NK-92 treated with Interleukin-12 subunit alpha and Interleukin-12 subunit beta, amount 100 ng/mL, for 24 hours (cell line): ENCODE measurements around the gene CABCOCO1.
"Not testable (repeated sequence)": the region's sequence is repeated elsewhere in the genome, so short reads cannot be mapped to it uniquely, and the experiment has no call there.

Experiments
- DNase-seq: peaks from one replicate; lab custom pipeline; 2025; lab: John Stamatoyannopoulos, UW

Gene CABCOCO1

DNA sequence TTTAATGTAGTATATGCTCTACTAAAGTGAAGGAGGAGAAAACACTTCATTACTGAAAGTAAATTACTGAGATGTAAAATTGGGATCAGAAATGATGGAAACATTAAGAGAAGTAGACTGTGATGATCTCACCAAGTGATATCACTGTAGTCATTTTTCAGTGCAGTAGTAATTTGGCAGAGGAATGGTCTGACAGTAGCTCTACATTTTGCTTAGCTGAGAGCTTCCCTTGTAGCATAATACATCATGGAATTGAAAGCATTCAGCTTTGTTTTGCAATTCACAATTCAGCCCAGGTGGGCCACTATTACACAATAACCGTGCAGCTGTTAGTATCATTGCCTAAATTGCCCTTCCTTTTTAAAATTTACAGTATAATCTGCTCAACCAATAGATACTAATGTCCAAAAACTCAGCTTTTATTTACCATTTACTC lies 19.4 kb upstream of the CABCOCO1 start:
- no peak for DNase-seq

- DNase-seq, result no peak
Measured at GRCh38 chr10:61653699-61654098, 9.0 kb upstream of the CABCOCO1 start.

- DNase-seq, result no peak
Measured at GRCh38 chr10:61655335-61655851, 7.3 kb upstream of the CABCOCO1 start.

DNA sequence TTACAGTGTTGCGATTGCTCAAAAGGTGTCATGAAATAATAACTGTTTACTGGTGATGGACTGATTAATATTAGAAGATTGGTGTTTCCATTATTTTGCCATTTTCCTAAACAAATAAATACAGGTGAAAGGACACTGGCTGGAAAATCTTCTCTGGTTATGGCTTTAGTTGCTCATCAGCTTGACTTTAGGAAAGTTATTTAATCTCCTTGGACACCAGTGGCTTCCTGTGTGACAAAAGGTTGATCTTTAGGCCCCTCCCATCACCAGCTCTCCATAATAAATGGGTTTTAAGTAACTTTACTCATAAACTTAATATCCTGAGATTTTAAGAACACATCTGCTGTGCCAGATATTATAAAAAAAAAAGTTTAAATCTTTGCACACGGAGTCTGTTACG lies 737 bp downstream of the CABCOCO1 start:
- no peak for DNase-seq

GRCh38 chr10:61664985-61665384 lies 2.3 kb downstream of the CABCOCO1 start:
- DNase-seq, result no peak

- DNase-seq, result no peak
Measured at GRCh38 chr10:61669161-61669725, 6.5 kb downstream of the CABCOCO1 start.

DNA sequence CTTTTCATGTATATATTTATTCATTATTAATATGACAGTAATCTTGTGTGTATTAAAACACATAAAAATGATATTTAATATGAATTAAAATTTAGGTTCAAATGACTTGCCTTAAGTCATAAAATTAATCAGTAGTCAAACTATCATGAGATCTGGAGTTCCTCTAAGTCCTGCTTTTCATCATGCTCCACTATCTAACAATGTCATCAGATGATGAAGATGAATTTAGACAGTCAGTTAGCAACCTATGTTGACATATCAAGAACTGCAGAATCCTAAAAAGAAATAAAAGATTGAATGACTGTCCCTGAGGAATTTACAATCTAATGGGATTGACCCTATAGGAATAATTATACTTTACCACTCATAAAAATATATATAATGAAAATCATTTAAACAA lies 7.1 kb downstream of the CABCOCO1 start:
- no peak for DNase-seq

- no peak for DNase-seq
Measured at GRCh38 chr10:61673360-61673759, 10.6 kb downstream of the CABCOCO1 start.

- no peak for DNase-seq
Measured at GRCh38 chr10:61682323-61682722, 19.6 kb downstream of the CABCOCO1 start.

DNA sequence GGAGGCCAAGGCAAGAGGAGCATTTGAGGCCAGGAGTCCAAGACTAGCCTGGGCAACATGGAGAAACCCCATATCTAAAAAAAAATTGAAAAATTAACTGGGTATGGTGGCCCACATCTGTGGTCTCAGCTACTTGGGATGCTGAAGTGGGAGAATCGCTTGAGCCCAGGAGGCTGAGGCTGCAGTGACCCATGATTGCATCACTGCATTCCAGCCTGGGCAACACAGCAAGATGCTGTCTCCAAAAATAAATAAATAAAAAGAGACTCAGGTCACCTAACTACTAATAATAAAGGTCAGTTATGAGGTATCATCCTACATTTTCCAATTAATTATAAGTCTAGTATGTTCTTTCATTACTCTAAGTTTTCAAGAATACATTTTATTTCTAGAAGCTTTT lies 20.6 kb downstream of the CABCOCO1 start:
- DNase-seq, result no peak

- DNase-seq, result no peak
Measured at GRCh38 chr10:61684894-61685507, 22.3 kb downstream of the CABCOCO1 start.

DNA sequence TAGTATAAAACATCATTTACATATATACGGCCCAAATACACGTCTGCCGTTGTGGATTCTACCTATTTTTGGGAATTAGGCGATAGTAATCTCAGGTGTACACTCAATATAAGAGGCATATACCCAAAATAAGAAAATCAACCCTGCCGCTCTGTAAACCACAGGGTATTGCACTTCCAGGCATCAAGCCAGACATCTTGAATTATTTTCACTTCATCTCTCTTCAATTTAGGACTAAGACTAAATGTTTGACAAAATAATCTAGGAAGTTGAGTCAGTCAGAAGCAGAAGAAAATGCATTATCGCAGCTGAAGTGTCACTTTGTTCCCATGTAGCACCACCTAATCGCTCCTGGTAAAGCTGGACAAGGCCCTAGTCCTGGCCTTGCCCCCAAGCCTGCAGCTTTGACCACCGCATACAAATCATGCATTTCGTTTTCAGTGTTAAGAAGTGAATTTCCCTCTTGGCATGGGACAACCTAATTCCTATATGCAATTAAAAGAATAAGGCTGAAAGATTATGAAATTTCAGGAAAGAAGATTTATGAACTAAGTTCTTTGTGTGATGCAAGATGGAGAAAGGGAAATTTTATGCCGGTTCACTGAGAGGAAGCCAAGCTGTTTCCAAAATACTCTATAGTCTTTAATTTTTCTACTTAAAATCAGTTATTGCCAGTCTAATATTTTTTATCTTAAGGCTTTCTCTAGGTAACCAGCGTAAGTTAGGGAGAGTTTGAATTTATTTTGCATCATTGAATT lies 26.0 kb downstream of the CABCOCO1 start:
- no peak for DNase-seq

GRCh38 chr10:61691667-61692066 lies 28.9 kb downstream of the CABCOCO1 start:
- not testable (repeated sequence) for DNase-seq

DNA sequence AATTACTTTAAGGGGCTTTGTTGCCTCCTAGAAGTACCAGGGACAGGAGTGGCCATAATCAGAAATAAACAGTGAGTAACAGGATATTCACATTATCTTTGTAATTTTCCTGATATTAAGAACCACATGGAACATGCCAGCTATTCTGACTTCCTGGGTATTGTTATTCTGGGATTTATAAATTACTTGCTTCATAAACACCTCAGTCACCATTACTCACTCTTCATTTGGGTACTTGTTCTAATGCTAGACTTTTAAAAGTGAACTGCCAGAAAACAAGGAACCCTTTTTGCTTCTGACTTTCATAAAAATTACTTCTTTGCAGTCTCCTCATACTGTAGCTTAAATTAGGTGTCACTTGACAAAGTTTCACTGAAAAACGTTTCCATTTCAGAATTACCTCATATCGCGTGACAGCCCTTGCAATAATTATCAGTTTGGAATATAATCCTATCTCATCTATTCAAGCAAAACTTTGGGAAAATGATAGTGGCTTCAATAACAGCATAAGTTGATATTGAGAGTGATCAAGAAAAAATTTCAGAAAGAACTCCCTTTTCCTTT lies 29.8 kb downstream of the CABCOCO1 start:
- DNase-seq, result no peak

DNA sequence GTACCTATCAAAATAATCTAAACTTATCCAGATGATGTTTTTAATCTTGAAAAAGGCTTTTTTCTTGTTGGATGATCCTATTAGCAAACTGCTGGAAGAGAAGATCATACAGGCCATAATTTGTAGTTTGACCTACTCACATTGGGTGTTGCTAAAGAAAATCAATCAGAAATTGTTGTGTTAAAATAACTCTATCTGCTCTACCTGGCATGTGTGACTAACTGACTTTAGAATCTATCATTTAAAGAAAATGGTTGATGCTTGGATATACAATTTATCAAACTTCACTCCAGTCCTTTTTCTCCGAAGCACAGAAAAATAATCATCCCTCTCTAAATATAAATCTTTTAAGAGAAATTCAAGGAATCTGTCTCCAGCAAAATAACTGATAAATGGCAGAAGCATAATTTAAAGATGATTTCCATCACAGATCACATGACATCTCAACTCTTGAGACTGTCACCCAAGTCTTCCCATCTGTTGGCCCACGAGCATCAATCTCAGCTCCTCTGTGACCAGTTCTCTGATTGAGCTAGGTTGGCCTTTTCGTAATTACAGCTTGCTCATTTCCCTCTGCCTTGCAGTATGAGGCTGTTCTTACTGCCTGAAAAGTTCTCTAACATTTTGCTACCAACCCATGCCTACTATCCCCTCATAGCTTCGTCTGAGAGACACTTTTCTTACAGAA lies 36.4 kb downstream of the CABCOCO1 start:
- DNase-seq, result no peak

GRCh38 chr10:61701055-61701705 lies 38.5 kb downstream of the CABCOCO1 start:
- no peak for DNase-seq

DNA sequence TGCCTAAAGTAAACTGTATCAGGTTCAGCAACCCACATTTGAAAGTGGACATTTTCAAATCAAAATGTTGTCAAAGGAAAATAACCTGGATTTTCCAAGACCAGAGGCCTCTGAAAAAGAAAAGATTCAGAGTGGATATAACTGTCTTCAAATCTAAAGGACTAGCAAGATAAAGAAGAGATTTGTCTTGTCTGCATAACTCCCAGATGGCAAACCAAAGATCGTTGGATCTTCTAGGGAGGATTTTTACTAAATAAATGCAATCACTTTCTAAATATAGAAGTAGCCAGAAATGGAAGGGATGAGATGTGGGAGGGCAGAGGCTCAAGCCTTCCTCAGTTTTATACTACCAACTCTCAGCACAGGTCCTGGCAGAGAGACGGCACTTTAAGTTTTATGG lies 39.0 kb downstream of the CABCOCO1 start:
- no peak for DNase-seq

DNA sequence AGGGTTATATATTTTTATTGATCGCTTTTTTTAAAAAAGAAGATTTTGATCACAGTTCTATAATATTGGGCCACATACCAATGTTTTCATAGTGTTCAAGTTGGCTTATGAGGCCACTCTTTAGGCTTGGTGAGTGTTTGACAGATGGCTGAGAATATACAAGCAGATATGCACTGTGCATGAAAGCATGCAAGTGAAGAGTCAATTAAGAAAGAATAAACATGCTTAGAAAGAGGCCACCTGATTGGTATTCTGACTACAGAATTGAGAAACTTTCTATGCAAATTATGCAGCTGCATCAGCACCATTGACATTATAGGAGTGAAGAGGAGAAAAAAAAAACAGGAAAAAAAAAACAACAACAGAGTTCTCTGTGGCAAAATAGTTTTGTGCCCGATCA lies 39.9 kb downstream of the CABCOCO1 start:
- no peak for DNase-seq

- DNase-seq, result no peak
Measured at GRCh38 chr10:61705022-61705613, 42.4 kb downstream of the CABCOCO1 start.

DNA sequence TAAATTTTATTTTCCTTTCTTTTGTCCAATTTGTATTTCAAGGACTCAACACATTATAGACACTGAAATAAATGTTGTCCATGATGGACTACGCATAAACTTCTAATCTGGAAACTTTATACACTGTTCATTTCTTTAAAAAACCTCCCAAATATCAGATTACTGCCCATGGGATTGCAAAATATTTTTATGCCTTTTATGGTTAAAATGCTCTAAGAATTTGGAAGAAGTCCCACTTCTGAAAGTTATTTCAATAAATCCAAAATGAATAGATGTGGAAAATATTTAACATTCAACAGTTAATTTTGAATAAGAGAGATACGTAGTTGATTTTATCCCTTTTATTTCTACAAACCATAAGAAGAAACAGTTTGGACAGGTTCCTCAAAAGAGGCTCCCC lies 46.1 kb downstream of the CABCOCO1 start:
- DNase-seq, result no peak

DNA sequence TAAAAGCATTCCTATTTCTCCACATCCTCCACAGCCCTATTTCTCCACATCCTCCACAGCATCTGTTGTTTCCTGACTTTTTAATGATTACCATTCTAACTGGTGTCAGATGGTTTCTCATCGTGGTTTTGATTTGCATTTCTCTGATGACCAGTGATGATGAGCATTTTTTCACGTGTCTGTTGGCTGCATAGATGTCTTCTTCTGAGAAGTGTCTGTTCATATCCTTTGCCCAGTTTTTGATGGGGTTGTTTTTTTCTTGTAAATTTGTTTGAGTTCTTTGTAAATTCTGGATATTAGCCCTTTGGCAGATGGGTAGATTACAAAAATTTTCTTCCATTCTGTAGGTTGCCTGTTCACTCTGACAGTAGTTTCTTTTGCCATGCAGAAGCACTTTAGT lies 49.4 kb downstream of the CABCOCO1 start:
- not testable (repeated sequence) for DNase-seq
